ENCODE data around the gene PNLDC1.

Gene PNLDC1

GRCh38 chr6:159800141-159800865, at the start of gene PNLDC1:
Gene PNLDC1, plus strand, starts transcription at chr6:159800276. Its CDS starts 32 bp downstream, at chr6:159800308.
- no peak for DNase-seq

GRCh38 chr6:159751448-159751847, 48.6 kb upstream of the PNLDC1 start:
- no peak for DNase-seq

- no peak for DNase-seq
These were observed 46.8 kb upstream of the PNLDC1 start for GRCh38 chr6:159753081-159753872.

- DNase-seq = no peak
These were observed 45.7 kb upstream of the PNLDC1 start for GRCh38 chr6:159754401-159754800.

- DNase-seq = no peak
These were observed 44.8 kb upstream of the PNLDC1 start for GRCh38 chr6:159754959-159755914.

GRCh38 chr6:159756508-159756907, 43.6 kb upstream of the PNLDC1 start:
- no peak for DNase-seq

- DNase-seq = no peak
These were observed 41.8 kb upstream of the PNLDC1 start for GRCh38 chr6:159758031-159759001.

GRCh38 chr6:159759645-159760044, 40.4 kb upstream of the PNLDC1 start:
- DNase-seq = no peak

- DNase-seq = no peak
These were observed 39.4 kb upstream of the PNLDC1 start for GRCh38 chr6:159760602-159761057.

- no peak for DNase-seq
These were observed 38.8 kb upstream of the PNLDC1 start for GRCh38 chr6:159761129-159761872.

GRCh38 chr6:159761873-159762680, 38.0 kb upstream of the PNLDC1 start, which contains the start of gene ACAT2:
Gene ACAT2, plus strand, starts transcription at chr6:159762045. Its CDS starts 43 bp downstream, at chr6:159762088.
- peak; percentile 98 for DNase-seq

GRCh38 chr6:159762681-159763293, 37.3 kb upstream of the PNLDC1 start:
- peak; percentile 59 for DNase-seq

GRCh38 chr6:159766906-159767305, 33.2 kb upstream of the PNLDC1 start:
- DNase-seq = no peak

GRCh38 chr6:159769470-159769869, 30.6 kb upstream of the PNLDC1 start:
- DNase-seq = no peak

GRCh38 chr6:159772196-159772595, 27.9 kb upstream of the PNLDC1 start:
- no peak for DNase-seq

GRCh38 chr6:159777240-159777904, 22.7 kb upstream of the PNLDC1 start:
- no peak for DNase-seq

- DNase-seq = no peak
These were observed 21.9 kb upstream of the PNLDC1 start for GRCh38 chr6:159778131-159778530.

- DNase-seq = no peak
These were observed 21.5 kb upstream of the PNLDC1 start for GRCh38 chr6:159778542-159779103.

- no peak for DNase-seq
These were observed 11.8 kb upstream of the PNLDC1 start for GRCh38 chr6:159788276-159788675.

Data from hematopoietic multipotent progenitor cell treated with erythropoietin and hydrocortisone succinate and interleukin-3 and kit ligand, for 6 days (in vitro differentiated cells).